ENCODE data around the gene SH2D5.

- TF ChIP-seq POLR2A (IDR thresholded peaks at IDR 0.05), result no peak
- TF ChIP-seq, protein P1, sequence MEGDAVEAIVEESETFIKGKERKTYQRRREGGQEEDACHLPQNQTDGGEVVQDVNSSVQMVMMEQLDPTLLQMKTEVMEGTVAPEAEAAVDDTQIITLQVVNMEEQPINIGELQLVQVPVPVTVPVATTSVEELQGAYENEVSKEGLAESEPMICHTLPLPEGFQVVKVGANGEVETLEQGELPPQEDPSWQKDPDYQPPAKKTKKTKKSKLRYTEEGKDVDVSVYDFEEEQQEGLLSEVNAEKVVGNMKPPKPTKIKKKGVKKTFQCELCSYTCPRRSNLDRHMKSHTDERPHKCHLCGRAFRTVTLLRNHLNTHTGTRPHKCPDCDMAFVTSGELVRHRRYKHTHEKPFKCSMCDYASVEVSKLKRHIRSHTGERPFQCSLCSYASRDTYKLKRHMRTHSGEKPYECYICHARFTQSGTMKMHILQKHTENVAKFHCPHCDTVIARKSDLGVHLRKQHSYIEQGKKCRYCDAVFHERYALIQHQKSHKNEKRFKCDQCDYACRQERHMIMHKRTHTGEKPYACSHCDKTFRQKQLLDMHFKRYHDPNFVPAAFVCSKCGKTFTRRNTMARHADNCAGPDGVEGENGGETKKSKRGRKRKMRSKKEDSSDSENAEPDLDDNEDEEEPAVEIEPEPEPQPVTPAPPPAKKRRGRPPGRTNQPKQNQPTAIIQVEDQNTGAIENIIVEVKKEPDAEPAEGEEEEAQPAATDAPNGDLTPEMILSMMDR (IDR thresholded peaks at IDR 0.05), result no peak
Measured at GRCh38 chr1:20682571-20683236, 49.8 kb downstream of the SH2D5 start.
